HCT116 (cell line): ENCODE measurements around the gene FHOD3. TPM values are rescaled to one million over a fixed set of nuclear protein-coding genes. Genes with fewer than 3 reads are reported as not detected.

Experiments
- ATAC-seq: fragments of 200-7000 bp; cut with Tn5 transposase; 2 replicates; pipeline ENCODE4 v1.9.1; 2020; ENCODE audit warnings: mild to moderate bottlenecking, moderate library complexity
- BruUV-seq: library from RNA; stranded (reverse); fragments of 400-500 nt; replicated peaks from 2 replicates; lab custom pipeline; 2021; lab: Mats Ljungman, UMichigan
- CTCF ChIA-PET: fragments of 300-600 bp; sonication (Branson Sonifier 250); formaldehyde crosslinking; loops from one replicate; lab custom pipeline; 2021; ENCODE audit warnings: antibody characterized with exemption; lab: Charles Lee
- POLR2A ChIA-PET: fragments of 300-600, 350-600 bp; sonication (Branson Sonifier 250); formaldehyde crosslinking; loops from one replicate; lab custom pipeline; 2021; ENCODE audit warnings: antibody characterized with exemption; lab: Charles Lee
- RAD21 ChIA-PET, 2 experiments: fragments of 300-600 bp; sonication (Branson Sonifier 250); formaldehyde crosslinking; loops; one replicate each; lab custom pipeline; 2023; ENCODE audit warnings: low total read pairs in 2 of 2; ENCODE audit not compliant: uncharacterized antibody in 2 of 2, unreplicated experiment in 2 of 2, low non-redundant PET in 1 of 2; lab: Charles Lee
- DNase-seq: peaks from one replicate; pipeline ENCODE4 v3.0.0-alpha.2; 2010; ENCODE audit warnings: low read depth, low spot score
- H2AFZ ChIP-seq: fragments of 200-600 bp; shearing (Covaris generic), sonication (generic); 2 replicates; pipeline ENCODE4 v1.6.1; 2017; ENCODE audit warnings: low read depth, mixed run types, mixed read lengths, antibody characterized with exemption, low read length; ENCODE audit not compliant: poor library complexity, severe bottlenecking
- H3K27ac ChIP-seq: 2 replicates; pipeline ENCODE4 v1.5.1; 2012; ENCODE audit warnings: low read depth, low read length
- H3K27me3 ChIP-seq: fragments of 200-600 bp; sonication (generic); 2 replicates; pipeline ENCODE4 v1.6.1; 2016; ENCODE audit warnings: mixed run types, low read length, mixed read lengths; ENCODE audit not compliant: insufficient read depth
- H3K36me3 ChIP-seq, 2 experiments: fragments of 200-500 bp in 1 of 2; fragments of 200-600 bp in 1 of 2; sonication (Bioruptor generic) in 1 of 2; sonication (generic) in 1 of 2; 2 replicates each; pipeline versions ENCODE4 v1.5.1 to v1.6.1; 2014 to 2016; ENCODE audit warnings: low read length in 2 of 2, inconsistent platforms in 1 of 2, mixed read lengths in 1 of 2, mixed run types in 1 of 2; ENCODE audit not compliant: insufficient read depth in 2 of 2, control insufficient read depth in 1 of 2
- H3K4me1 ChIP-seq, 2 experiments: fragments of 200-600 bp in 1 of 2; sonication (generic) in 1 of 2; 2 replicates each; pipeline versions ENCODE4 v1.5.1 to v1.6.1; 2012 to 2017; ENCODE audit warnings: low read length in 2 of 2, inconsistent platforms in 1 of 2, mild to moderate bottlenecking in 1 of 2, mixed read lengths in 1 of 2, mixed run types in 1 of 2, moderate library complexity in 1 of 2; ENCODE audit not compliant: insufficient read depth in 2 of 2, control insufficient read depth in 1 of 2
- H3K4me2 ChIP-seq: fragments of 200-600 bp; sonication (generic); 2 replicates; pipeline ENCODE4 v1.6.1; 2017; ENCODE audit warnings: mixed run types, low read length, mixed read lengths
- H3K4me3 ChIP-seq, 2 experiments: fragments of 200-600 bp in 1 of 2; sonication (generic) in 1 of 2; replicated peaks in 1 of 2; 2 replicates each; pipeline ENCODE4 v1.5.1; 2011 to 2016; ENCODE audit warnings: low read length in 2 of 2, control low read depth in 1 of 2, low read depth in 1 of 2, mild to moderate bottlenecking in 1 of 2, mixed read lengths in 1 of 2, mixed run types in 1 of 2
- H3K79me2 ChIP-seq: fragments of 200-600 bp; sonication (generic); 2 replicates; pipeline ENCODE4 v1.6.1; 2017; ENCODE audit warnings: mild to moderate bottlenecking, mixed run types, low read length, moderate library complexity, mixed read lengths; ENCODE audit not compliant: insufficient read depth
- H3K9ac ChIP-seq: fragments of 200-600 bp; sonication (generic); 2 replicates; pipeline ENCODE4 v1.6.1; 2016; ENCODE audit warnings: low read length, mixed read lengths
- H3K9me2 ChIP-seq: fragments of 200-600 bp; sonication (generic), shearing (Covaris generic); 2 replicates; pipeline ENCODE4 v1.6.1; 2017; ENCODE audit warnings: mixed run types, mild to moderate bottlenecking, moderate library complexity; ENCODE audit not compliant: insufficient read depth
- H3K9me3 ChIP-seq, 2 experiments: fragments of 200-500 bp in 1 of 2; fragments of 200-600 bp in 1 of 2; sonication (Bioruptor generic) in 1 of 2; sonication (generic) in 1 of 2; 2 replicates each; pipeline ENCODE4 v1.6.1; 2014 to 2017; ENCODE audit warnings: low read length in 2 of 2, mixed read lengths in 2 of 2, inconsistent platforms in 1 of 2, low read depth in 1 of 2, mild to moderate bottlenecking in 1 of 2, mixed run types in 1 of 2, moderate library complexity in 1 of 2; ENCODE audit not compliant: control insufficient read depth in 1 of 2, insufficient read depth in 1 of 2
- H4K20me1 ChIP-seq: fragments of 200-600 bp; sonication (generic), shearing (Covaris generic); 2 replicates; pipeline ENCODE4 v1.6.1; 2017; ENCODE audit warnings: mixed run types, mild to moderate bottlenecking, moderate library complexity; ENCODE audit not compliant: insufficient read depth
- CBX3 ChIP-seq: IDR thresholded peaks from 2 replicates; pipeline ENCODE4 v1.6.1; 2012; ENCODE audit warnings: low read depth
- EGR1 ChIP-seq: IDR thresholded peaks from 2 replicates; pipeline ENCODE4 v1.6.1; 2012; ENCODE audit warnings: low read depth
- EZH2 ChIP-seq: fragments of 200-600 bp; sonication (generic); IDR thresholded peaks from 2 replicates; pipeline ENCODE4 v1.6.1; 2017; ENCODE audit warnings: antibody characterized with exemption, mixed run types
- EZH2phosphoT487 ChIP-seq: fragments of 200-600 bp; IDR thresholded peaks from 2 replicates; pipeline ENCODE4 v1.6.1; 2018; ENCODE audit warnings: antibody characterized with exemption, borderline replicate concordance
- JUND ChIP-seq: IDR thresholded peaks from 2 replicates; pipeline ENCODE4 v1.6.1; 2012
- POLR2A ChIP-seq: IDR thresholded peaks from 2 replicates; pipeline ENCODE4 v1.7.0; 2011; ENCODE audit warnings: borderline replicate concordance; ENCODE audit not compliant: insufficient read depth, insufficient read length; ENCODE audit errors: extremely low read depth
- POLR2AphosphoS5 ChIP-seq: IDR thresholded peaks from 2 replicates; pipeline ENCODE4 v1.6.1; 2011; ENCODE audit warnings: mild to moderate bottlenecking, low read depth, low read length, moderate library complexity
- RAD21 ChIP-seq: IDR thresholded peaks from 2 replicates; pipeline ENCODE4 v1.6.1; 2012; ENCODE audit warnings: low read depth, mild to moderate bottlenecking
- SIN3A ChIP-seq: IDR thresholded peaks from 2 replicates; pipeline ENCODE4 v1.6.1; 2012; ENCODE audit warnings: low read depth
- SRF ChIP-seq: IDR thresholded peaks from 2 replicates; pipeline ENCODE4 v1.6.1; 2012; ENCODE audit warnings: low read depth
- TCF7L2 ChIP-seq: IDR thresholded peaks from 2 replicates; pipeline ENCODE4 v1.7.0; 2011; ENCODE audit warnings: borderline replicate concordance, inconsistent platforms; ENCODE audit not compliant: insufficient read depth, insufficient read length; ENCODE audit errors: extremely low read depth
- YY1 ChIP-seq: IDR thresholded peaks from 2 replicates; pipeline ENCODE4 v1.6.1; 2011; ENCODE audit warnings: low read length, low read depth, moderate library complexity, mild to moderate bottlenecking; ENCODE audit not compliant: insufficient replicate concordance; ENCODE audit errors: extremely low read depth
- ZFX ChIP-seq: fragments of 450-650 bp; IDR thresholded peaks from 2 replicates; pipeline ENCODE4 v1.6.1; 2017
- intact Hi-C: fragments of 100-400 bp; cut with micrococcal nuclease; formaldehyde crosslinking; loops from 2 replicates; pipeline ENCODE4 v1.10.0; 2022
- total RNA-seq: library from RNA; stranded (reverse); gene quantifications from one replicate; pipeline ENCODE4 v1.2.1, GENCODE V29; 2021; ENCODE audit not compliant: unreplicated experiment
- TF ChIP-seq, protein P1 (sequence below), 3 experiments: fragments of 200-600 bp in 1 of 3; sonication (generic) in 1 of 3; IDR thresholded peaks in 2 of 3; conservative IDR thresholded peaks in 1 of 3; 2 replicates each; pipeline ENCODE4 v1.5.1; 2012 to 2017; ENCODE audit warnings: low read depth in 2 of 3, low read length in 2 of 3, antibody characterized with exemption in 1 of 3, borderline replicate concordance in 1 of 3, control low read depth in 1 of 3, mild to moderate bottlenecking in 1 of 3, mixed read lengths in 1 of 3, mixed run types in 1 of 3, moderate library complexity in 1 of 3; ENCODE audit not compliant: insufficient read depth in 1 of 3
- TF ChIP-seq, protein P2 (sequence below): IDR thresholded peaks from 2 replicates; pipeline ENCODE4 v1.6.1; 2012

The FHOD3 gene
- total RNA-seq, 1 experiment from 2014 or later: 4.0 TPM

DNA sequence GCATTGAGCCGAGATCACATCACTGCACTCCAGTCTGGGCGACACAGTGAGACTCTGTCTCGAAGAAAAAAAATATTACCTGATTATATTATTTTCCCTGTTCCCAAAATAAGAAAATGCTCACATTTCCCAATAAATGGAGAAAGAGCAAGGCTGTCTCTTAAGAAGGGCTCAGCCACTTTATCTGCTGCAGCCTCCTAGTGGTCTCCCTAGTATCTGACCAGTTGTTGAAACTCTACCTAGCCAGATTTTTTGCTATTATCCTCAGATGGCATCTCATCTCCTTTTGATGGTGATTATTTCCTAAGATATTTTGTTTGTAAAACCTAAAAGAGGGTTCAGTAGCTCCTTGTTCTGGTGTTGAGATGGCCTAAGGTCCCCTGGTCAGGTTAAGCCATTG, 417.0 kb downstream of the FHOD3 start:
- Histone ChIP-seq H3K9me2 (no peaks in the 10 kb centered on the region), H3K4me3 (no peak overlapping the region), H3K79me2 (no peaks in the 10 kb centered on the region), H2AFZ (no peak overlapping the region), H3K4me1 (peaks cover 3 to 10% of the 10 kb centered on the region in 2 experiments; a peak in 3 of 4 replicates), H3K36me3 (no peaks in the 10 kb centered on the region), H3K27ac (no peak overlapping the region), H3K9me3 (no peaks in the 10 kb centered on the region), H4K20me1 (no peaks in the 10 kb centered on the region), H3K9ac (no peak overlapping the region), H3K4me2 (no peak overlapping the region), H3K27me3 (no peaks in the 10 kb centered on the region)
- ChIA-PET CTCF (no interaction called here), RAD21 (no interaction called here), POLR2A (no interaction called here)
- TF ChIP-seq RAD21 (peak; percentile 14; the same call in 1 of the 2 replicates), JUND (no peak)
- TF ChIP-seq, protein P1, sequence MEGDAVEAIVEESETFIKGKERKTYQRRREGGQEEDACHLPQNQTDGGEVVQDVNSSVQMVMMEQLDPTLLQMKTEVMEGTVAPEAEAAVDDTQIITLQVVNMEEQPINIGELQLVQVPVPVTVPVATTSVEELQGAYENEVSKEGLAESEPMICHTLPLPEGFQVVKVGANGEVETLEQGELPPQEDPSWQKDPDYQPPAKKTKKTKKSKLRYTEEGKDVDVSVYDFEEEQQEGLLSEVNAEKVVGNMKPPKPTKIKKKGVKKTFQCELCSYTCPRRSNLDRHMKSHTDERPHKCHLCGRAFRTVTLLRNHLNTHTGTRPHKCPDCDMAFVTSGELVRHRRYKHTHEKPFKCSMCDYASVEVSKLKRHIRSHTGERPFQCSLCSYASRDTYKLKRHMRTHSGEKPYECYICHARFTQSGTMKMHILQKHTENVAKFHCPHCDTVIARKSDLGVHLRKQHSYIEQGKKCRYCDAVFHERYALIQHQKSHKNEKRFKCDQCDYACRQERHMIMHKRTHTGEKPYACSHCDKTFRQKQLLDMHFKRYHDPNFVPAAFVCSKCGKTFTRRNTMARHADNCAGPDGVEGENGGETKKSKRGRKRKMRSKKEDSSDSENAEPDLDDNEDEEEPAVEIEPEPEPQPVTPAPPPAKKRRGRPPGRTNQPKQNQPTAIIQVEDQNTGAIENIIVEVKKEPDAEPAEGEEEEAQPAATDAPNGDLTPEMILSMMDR (IDR thresholded peaks at IDR 0.05 in 2 of 3, conservative IDR thresholded peaks at IDR 0.05 in 1 of 3; ENCODE audit: borderline replicate concordance in 1 of 3, insufficient read depth in 1 of 3, low read depth in 2 of 3, low read length in 2 of 3): 0 out of 6 replicates have a peak, but pooled peaks of 1 of the 3 experiments have one; percentile 14
- BruUV-seq: no TSS peak
- ATAC-seq (no peak), DNase-seq (no peak)
- intact Hi-C loops: no loop called here

- no peaks in the 10 kb centered on the region for H3K79me2 ChIP-seq
- H3K27ac ChIP-seq: no peak overlapping the region
- DNase-seq: no peak
- no peak overlapping the region for H3K4me2 ChIP-seq
- 0 out of 2 replicates have a peak, but pooled peaks cover under 1% of the 10 kb centered on the region for H3K27me3 ChIP-seq
- ChIA-PET POLR2A (no interaction called here), RAD21 (no interaction called here), CTCF (no interaction called here)
- no TSS peak for BruUV-seq
- intact Hi-C loops: no loop called here
- no peaks in the 10 kb centered on the region for H3K9me2 ChIP-seq
- no peak overlapping the region for H3K4me3 ChIP-seq
- H3K4me1 ChIP-seq: no peaks in the 10 kb centered on the region
- H3K9me3 ChIP-seq: no peaks in the 10 kb centered on the region
- H2AFZ ChIP-seq: no peak overlapping the region
- ATAC-seq: no peak
- H3K9ac ChIP-seq: no peak overlapping the region
- no peaks in the 10 kb centered on the region for H3K36me3 ChIP-seq
- no peaks in the 10 kb centered on the region for H4K20me1 ChIP-seq
- TF ChIP-seq CBX3 (no peak), SRF (no peak), POLR2A (no peak), POLR2AphosphoS5 (no peak), EZH2 (no peak), ZFX (no peak), YY1 (no peak), EGR1 (no peak), RAD21 (no peak), SIN3A (no peak), TCF7L2 (no peak), EZH2phosphoT487 (no peak)
- TF ChIP-seq, protein P2, sequence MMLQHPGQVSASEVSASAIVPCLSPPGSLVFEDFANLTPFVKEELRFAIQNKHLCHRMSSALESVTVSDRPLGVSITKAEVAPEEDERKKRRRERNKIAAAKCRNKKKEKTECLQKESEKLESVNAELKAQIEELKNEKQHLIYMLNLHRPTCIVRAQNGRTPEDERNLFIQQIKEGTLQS: no peak
- TF ChIP-seq, protein P1 (IDR thresholded peaks at IDR 0.05 in 2 of 3, conservative IDR thresholded peaks at IDR 0.05 in 1 of 3; ENCODE audit: borderline replicate concordance in 1 of 3, insufficient read depth in 1 of 3, low read depth in 2 of 3, low read length in 2 of 3): no peak
Observed at GRCh38 chr18:36717422-36718110, 420.1 kb downstream of the FHOD3 start.
